GM19452 (cell line): ENCODE measurements around the gene FAM83C.
A peak's percentile ranks its signal among the peaks of the same experiment; 100 is the strongest.

Experiments used
- ATAC-seq: cut with Tn5 transposase; IDR thresholded peaks from one replicate; pipeline ENCODE4 v1.9.1; 2021; ENCODE audit not compliant: unreplicated experiment

FAM83C gene

DNA sequence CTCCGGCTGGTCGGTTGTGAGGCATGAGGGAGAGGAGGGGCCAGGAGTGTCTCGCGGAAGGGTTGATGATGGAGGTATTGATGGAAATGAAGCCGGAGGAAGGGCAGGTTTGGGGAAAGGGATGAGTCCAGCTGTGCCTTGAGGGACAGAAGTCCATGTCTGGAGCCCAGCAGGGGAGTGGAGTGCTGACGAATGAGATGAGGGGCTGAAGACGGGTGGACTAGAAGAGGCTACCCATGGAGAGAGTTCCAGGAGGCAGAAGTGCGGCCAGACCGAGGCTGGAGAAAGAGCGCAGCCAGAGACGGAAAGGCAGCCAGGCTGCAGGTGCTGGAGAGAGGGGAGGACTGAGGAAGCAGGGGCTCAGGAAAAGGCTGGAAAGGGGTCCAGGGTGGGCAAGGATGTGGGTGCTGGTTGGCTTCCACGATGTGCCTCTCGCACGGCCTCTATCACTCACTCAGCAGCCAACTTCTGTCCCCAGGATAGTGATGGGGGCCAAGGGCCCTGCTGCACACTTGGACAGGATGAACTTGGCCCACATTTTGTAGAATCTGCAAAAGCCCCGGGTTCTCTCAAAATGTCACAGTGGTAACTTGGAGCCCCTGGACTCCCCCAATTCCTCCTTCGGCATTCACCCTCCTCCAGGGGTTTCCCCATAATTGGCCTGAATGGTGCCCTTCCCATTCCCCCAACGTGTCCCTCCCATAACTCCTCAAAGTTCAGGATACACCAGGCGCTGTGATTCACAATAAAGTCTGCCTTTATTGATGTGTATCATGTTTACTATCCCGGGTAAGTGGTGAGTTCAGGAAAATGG is 7.0 kb downstream of the FAM83C start:
- no peak for ATAC-seq

- peak; percentile 82 for ATAC-seq
Measured at GRCh38 chr20:35284267-35284991, 7.8 kb downstream of the FAM83C start, which contains the start of gene EIF6. EIF6 (minus strand) TSS chr20:35284772; CDS start chr20:35284487, 285 bp downstream.

DNA sequence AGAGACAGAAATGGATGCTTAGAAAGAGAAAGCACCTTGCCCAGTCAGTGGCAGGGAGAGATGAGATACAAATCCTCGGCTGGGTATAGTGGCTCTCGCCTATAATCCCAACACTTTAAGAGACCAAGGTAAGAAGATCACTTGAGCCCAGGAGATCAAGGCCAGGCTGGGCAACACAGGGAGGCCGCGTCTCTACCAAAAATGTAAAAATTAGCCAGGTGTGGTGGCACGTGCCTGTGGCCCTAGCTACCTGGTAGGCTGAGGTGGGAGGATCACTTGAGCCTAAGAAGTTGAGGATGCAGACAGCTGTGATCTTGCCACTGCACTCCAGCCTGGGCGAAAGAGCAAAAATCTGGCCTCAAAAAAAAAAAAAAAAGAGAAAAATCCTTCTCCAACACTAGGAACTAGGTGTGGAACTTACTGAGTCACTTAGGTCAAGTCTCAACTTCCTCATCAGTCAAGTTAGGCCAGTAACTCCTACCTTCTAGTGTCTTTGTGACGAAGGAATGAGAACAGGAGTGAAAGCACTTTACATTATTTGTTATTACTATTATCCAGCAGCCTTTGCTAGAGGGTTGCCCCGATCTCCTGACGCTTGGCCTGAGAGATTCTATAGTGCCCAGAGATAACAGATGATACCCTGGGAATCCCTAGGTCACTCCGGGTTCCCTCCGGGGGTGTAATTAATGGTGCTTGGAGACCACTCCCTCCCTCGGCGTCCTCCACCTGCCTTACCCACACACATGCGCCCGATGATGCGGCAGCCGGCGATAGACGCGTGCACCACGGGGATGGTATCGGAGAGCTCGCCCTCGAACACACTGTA is 8.6 kb downstream of the FAM83C start:
- ATAC-seq = no peak

GRCh38 chr20:35281506-35282101 is 10.6 kb downstream of the FAM83C start:
- ATAC-seq = no peak

DNA sequence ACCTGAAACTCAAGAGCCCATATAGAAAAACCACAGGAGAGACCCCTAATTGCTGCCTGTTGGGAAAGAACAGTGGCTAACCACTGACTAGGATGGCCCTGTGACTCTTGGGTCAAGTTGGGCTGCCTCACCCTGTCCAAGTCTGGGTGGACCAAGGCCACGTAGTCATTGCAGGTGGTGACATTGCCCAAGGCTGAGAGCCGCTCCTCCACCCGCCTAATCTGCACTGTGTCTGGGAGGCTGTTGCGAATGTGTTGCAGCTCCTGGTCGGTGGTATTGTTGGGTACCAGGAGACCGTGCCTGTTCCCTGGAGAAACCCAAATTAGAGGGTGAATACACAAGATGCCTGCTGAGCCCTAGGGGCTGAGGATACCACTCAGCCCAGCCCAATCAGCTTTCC is 11.7 kb downstream of the FAM83C start:
- ATAC-seq = no peak

DNA sequence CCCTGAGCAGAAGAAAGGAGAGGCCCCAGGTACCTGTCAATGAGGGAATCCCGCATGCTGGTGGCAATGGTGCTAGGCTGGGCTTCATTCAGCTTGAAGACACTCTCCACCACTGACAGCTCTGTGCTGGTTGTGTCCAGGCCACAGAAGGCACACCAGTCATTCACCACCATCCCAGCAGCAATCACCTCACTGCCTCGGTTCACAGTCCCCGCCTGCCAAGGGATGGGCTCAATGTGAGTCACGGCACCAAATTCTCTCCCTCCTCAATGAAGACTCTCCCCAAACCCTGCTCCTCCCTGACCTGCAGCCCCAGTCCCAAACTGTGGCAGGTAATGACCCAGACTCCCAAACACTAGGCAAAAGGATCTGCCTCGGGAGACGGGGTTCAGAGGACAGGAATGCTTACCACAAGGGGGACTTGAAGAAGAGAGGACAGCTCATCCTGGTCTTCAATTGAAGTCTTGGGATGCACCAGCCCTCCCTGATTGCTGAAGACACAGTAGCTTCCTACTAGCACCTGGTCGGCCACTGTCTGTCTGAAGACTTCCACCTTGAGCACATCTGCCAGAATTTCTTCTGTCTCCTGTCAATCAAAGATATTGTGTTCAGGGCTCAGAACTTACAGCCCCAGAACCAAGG is 12.6 kb downstream of the FAM83C start:
- ATAC-seq = no peak

GRCh38 chr20:35279040-35279439 is 13.2 kb downstream of the FAM83C start:
- ATAC-seq = no peak

- peak; percentile 78 for ATAC-seq
Measured at GRCh38 chr20:35277531-35278395, 14.5 kb downstream of the FAM83C start, which contains the start of gene MMP24OS. MMP24OS (minus strand) TSS chr20:35278122; CDS start chr20:35277929, 193 bp downstream.

- no peak for ATAC-seq
Measured at GRCh38 chr20:35277127-35277526, 15.1 kb downstream of the FAM83C start.

DNA sequence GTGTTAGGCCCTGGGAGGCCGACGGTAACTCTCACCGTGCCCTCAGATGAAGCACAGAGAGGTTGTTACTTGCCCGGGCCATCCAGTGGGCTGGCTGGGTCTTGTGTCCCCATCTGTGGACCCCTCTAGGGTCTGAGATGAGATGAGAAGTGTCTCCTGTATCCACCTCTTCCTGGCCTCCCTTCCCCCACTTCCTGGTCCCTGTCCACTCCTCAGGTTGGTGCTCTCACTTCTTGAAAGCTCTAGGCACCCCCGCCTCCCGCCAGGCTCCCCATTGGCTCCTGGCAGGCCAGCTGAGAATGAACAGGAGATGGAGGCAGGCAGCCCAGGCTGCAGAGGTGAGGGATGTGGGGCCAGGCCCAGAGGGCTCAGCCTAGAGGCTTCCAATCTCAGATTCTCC is 15.8 kb downstream of the FAM83C start:
- ATAC-seq = no peak

DNA sequence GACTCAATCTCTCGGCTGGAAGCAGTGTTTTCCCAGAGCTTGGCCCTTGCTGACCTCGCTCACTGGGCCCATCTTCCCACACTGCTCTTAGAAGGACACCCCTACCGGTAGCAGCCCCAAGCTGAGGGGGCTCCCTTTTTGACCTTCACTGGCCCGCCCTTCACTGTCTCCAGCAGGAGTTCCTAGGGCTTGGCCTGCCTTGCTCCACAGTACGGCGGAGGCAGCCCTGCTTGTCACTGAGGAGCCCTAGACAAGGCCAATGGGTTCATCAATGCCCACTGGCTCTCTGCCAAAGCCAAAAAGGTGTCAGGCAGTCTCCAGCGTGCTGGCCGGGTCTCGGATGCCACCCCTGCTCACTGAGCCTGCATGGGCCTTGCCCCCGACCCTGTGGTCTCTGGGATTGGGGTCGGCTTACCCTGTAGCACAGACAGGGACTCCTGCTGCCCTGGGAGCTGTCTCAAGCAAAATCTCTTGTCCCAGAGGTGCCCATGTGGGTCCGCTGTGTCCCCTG is 16.4 kb downstream of the FAM83C start:
- ATAC-seq = no peak

- no peak for ATAC-seq
Measured at GRCh38 chr20:35274172-35275092, 17.8 kb downstream of the FAM83C start.

GRCh38 chr20:35273449-35274171 is 18.6 kb downstream of the FAM83C start:
- no peak for ATAC-seq

DNA sequence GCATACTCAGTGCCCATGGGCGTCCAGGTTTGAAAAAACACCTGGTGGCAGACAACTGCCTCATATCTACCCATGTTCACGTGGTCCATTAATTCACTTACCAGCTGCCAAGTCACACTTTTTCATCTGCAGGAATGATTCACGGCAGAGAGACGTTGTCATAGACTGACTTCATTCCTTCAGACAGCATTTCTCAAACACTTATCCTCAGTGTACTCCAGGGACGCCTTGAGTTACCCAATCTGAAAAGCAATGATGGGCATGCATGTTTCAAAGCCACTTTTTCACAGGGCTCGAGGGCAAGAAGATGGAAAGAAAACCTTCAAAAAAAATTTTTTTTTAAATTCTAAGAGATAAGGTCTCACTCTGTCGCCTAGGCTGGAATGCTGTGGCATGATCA is 20.3 kb downstream of the FAM83C start:
- ATAC-seq = no peak

DNA sequence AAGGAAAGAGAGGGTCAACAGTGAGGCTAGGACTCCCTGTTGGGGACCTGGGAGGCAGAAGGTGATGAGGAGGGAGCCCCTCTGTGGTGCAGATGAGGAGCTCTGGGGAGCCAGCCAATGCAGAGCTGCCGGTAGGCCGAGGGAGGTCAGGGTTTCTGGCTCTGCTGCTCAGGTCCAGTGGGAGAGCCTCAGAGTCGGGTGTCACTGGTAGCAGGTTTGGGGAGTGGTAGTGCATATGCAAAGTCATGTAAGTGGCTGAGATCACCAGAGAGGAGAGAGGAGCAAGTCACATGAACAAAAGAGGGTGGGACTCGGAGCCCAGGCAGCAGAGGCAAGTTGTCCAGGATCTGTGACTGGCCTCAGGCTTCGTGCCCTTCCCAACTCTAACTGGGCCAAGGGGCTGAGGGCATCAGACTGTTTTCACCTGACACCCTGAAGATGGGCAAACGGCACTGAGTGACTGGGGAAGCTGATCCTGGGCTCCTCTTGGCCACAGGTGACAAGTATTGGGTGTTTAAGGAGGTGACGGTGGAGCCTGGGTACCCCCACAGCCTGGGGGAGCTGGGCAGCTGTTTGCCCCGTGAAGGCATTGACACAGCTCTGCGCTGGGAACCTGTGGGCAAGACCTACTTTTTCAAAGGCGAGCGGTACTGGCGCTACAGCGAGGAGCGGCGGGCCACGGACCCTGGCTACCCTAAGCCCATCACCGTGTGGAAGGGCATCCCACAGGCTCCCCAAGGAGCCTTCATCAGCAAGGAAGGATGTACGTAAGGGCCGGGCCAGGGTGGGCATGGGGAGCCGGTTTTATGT is 20.9 kb downstream of the FAM83C start:
- no peak for ATAC-seq

- no peak for ATAC-seq
Measured at GRCh38 chr20:35270021-35270902, 22.0 kb downstream of the FAM83C start.
